ENCODE results near the gene GOLT1A.
A peak's percentile ranks its signal among the peaks of the same experiment; 100 is the strongest.

GOLT1A gene

DNA sequence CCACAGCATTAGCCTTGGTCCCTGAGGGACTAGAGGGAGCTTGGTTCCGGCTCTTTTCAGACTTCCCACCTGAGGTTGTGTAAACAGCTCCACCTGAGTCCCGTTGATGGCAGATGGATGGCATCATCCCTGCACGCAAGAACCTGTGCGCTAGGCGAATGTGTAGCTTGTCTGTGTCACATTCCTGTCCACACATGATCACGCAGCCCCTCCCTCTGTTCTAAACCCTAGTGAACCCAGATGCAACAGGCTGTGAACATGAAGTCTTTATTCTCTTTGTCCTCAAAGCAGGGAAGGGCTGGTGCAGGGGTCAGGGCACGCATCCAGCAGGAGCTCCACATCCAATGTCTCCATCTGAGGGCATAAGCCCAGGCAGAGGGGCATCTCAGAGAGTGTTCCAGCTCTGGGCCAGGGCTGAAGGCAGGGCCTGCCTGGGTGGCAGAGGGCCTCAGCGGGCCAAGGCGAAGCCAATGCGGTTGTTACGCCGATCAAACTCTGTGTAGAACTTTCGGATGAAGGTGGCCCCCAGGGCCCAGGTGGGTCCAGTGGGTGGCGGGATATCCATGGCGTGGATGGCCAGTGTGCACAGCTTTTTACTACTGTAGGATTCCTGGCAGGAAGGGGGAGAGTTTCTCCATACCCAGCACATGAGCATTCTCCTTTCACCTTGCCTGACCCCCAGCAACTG, 59.1 kb downstream of the GOLT1A start:
- no peak for DNase-seq (ENCODE audit: low read depth)

DNA sequence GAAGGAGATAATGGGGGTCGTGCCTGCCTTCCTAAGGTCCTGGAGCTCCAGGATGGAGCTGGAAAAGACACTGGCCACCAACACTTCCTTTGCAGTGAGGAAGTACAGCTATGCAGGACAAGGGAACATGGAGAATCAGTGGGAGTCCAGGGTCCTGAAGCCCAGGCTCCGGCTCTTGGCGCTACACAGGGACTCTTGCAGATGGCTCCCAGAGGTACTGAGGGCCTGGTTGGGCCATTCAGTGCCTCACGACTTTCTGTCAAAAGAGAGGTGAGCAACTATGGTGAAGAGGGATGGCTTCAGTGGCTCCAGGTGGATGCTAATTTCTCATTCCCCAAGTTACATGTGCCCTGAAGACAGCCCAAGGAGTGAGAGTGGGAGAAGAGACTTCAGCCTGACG, 60.1 kb downstream of the GOLT1A start:
- DNase-seq (ENCODE audit: low read depth): no peak

DNA sequence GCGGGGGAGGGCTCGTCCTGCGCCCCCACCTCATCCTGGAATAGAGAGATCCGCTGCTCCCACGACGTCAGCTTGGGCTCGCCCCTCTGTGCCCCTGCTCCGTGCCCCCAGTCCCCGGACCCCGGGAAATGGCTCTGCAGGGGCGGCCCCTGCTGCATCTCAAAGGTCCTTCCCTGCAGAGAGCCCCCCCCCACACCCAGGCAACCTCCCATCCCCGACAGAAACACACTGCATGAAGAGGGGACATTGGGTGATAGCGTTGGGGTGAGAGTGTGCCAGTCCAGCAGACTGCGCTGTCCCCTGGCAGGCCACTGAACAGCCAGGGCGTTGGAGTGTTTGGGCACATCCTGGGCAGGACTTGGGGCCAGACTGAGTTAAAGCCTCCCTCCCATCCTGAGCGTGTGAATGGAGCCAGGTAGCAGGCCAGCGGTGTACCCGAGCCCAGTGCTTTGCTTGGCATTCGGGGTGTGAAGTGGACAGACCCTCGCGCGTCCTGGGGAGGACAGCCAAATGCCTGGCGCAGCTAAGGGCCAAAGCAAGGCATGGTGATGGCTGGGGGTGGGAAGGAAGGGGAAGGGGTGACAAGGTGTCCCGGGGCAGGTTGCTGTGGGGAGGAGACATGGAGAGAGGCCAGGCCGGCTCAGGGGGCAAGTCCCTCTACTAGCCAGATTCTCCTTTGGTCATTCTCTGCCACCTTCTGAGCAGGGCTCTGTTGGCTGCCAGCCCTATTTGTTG, 61.3 kb downstream of the GOLT1A start:
- no peak for DNase-seq (ENCODE audit: low read depth)

DNA sequence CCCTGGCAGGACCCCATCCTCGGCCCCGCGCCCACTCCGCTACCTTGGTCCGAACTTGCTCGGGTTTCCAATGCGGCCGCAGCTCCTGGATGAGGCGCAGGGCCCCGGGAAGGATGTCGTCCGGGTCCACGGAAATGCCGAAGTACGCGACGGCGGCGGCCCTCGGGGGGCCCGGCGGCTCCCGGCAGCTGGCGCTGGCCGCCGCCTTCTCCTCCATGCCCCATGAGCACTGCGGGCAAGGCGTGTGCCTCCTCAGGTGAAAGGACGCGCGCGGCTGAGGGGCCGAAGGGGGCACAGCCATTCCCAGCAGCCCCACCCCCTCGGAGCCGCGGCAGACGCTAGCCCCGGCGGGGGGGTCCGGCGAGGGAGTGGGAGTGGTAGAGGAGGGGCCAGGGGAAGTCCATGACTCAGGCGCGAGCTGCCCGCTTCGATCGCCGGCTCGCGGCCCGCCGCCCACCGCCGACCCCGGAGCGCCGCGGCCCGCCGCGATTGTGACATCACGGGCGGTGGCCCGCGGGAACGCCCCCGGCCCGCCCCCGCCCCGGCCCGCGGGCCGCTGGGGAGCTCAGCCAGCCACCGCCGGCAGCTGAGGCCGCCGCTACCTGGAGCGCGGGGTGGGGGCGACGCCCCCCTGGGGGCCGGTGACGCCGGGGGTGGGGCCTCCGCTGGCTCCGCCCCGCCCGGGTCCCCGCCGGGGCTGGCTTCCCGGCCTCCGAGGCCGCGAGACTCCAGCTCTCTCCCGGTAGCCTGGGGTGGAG, 62.1 kb downstream of the GOLT1A start, which contains the start of gene ETNK2:
Gene ETNK2, minus strand, starts transcription at position 493 of the 758 bp plus-strand sequence. Its CDS starts 192 bp downstream, at position 301.
- DNase-seq (ENCODE audit: low read depth): peak; percentile 43

DNA sequence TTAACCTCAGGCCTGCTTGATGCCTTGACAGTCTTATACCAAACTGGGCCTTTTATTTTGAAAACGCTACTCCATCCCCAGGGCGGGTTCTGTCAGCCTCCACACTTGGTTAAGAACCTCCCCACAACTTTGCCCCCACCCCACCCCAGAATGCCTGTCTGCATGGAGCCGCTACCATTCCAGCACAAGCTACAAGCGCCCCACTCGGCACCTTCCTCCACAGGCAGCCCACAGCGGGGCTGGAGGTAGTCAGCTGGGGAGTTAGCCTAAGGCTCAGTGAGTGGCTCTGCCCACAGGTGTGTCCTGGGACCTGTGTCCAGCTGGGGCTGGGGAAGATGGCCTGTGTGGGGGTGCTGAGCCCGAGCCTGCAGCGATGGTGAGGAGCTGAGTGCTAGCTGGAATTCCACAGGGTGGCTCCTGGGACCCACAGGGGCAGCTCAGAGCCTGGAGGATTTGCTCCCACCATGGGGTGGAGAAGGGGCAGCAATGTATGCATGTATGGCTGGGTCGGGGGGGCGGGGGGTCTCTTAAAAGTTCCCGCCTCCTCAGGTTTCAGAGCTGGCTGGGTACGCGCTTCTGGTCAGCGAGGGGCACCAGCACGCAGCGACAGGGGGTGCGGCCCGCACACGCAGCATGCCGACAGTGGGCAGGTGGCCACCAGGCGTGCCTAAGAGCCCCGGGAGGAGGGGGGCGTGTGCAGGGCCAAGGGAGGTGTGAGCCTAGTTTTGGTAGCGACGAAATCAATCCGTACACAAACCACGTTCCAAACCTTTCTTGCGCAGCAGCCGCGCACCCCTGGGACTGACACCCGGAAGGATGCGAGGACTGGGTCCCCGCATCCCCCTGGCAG, 62.9 kb downstream of the GOLT1A start:
- DNase-seq (ENCODE audit: low read depth): no peak

DNA sequence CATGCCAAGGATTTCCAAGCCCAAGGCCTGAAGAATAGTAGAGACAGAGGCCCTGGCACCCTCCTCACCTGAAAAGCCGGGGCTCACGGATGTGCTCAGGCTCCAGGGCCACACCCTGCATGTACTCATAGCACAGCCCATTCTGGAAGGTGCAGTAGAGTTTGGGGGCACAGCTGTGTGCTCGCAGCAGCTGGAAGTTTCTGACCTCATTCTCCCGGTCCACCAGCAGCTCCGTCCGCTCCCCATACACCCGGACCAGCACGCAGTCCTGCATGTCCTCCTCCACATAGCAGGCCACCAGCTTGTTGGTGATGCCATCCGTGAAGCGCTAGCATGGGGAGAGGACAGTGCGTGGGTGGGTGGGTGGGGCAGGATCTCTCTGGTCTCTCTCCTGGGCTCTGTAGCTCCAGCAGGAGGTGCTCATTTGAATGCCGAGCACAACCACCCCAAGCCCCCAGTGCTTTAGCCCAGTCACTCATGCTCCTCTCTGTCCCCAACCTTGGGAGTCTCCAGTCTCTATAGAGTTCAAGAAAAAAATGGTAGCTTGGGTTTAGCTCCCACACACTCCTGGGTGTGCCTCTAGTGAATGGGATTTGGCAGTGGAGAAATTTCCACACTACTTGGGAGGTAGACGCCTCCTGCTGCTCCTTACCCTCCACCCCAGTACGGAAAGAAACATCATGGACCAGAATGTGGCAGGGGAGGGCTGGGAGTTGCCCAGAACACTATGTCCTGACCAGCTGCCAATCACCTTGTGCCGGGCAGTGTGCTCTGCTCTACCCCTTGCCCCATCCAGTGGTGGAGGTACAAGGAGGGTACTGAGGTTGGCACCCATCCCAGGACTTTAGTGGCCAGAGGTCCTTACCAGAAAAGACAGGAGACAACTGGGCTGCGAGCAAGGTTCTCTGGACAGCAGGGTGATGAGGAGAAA, 63.9 kb downstream of the GOLT1A start:
- DNase-seq (ENCODE audit: low read depth): no peak

DNA sequence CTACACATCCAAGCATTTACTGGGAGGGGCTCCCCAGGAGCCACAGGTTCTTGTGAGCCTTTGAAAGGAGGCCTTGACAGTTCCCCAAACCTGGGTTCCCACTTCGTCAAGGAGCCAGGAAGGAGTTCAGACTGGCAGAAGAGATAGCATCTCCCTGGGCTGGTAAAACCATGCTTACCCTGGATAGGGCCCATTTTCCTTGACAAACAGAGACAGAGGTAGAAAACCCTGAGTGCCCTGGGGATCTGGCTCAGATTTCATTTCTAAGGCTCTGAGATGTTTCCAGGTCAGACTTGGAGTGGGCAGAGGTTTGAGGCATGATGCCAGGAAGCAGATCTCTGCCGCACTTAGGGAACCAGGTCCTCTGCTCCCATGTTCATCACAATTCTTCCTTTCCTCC, 64.7 kb downstream of the GOLT1A start:
- no peak for DNase-seq (ENCODE audit: low read depth)

Data from T follicular helper cell (primary cell).